HL-60 (cell line): ENCODE data around the gene ACTL6B.

Experiments used
- CTCF ChIP-seq: IDR thresholded peaks from one replicate; pipeline ENCODE4 v1.5.1; 2011; ENCODE audit warnings: low read length, control low read depth, inconsistent platforms; ENCODE audit not compliant: insufficient read depth
- POLR2AphosphoS5 ChIP-seq: IDR thresholded peaks from 2 replicates; pipeline ENCODE4 v1.6.1; 2012; ENCODE audit warnings: low read depth
- REST ChIP-seq: IDR thresholded peaks from 2 replicates; pipeline ENCODE4 v1.6.1; 2012; ENCODE audit warnings: low read depth; ENCODE audit not compliant: insufficient replicate concordance
- SPI1 ChIP-seq: IDR thresholded peaks from 2 replicates; pipeline ENCODE4 v1.6.1; 2012; ENCODE audit warnings: low read depth, mild to moderate bottlenecking, borderline replicate concordance

GRCh38 chr7:100681491-100682227, 25.4 kb upstream of the ACTL6B start:
- TF ChIP-seq CTCF (no peak), POLR2AphosphoS5 (no peak), REST (no peak), SPI1 (no peak)
